DOHH2 (cell line): ENCODE results near the gene TRIM24.

Experiments
- CTCF ChIP-seq: fragments of 200-600 bp; sonication (generic); IDR thresholded peaks from one replicate; pipeline ENCODE4 v1.5.1; 2014; ENCODE audit warnings: antibody characterized with exemption, mild to moderate bottlenecking, low read depth, low read length; ENCODE audit not compliant: poor library complexity, severe bottlenecking
- EZH2phosphoT487 ChIP-seq: fragments of 200-600 bp; sonication (generic); IDR thresholded peaks from 2 replicates; pipeline ENCODE4 v1.6.1; 2017; ENCODE audit warnings: borderline replicate concordance, mild to moderate bottlenecking, antibody characterized with exemption, low read length, moderate library complexity, mixed read lengths

GRCh38 chr7:138542183-138542582 lies 82.1 kb downstream of the TRIM24 start:
- TF ChIP-seq EZH2phosphoT487 (no peak), CTCF (no peak)
